SK-N-SH treated with all-trans-retinoic acid at 6 μM for 48 hours (cell line): Measurements from ENCODE around the gene PLOD2.

Experiments used
- ARNTL ChIP-seq: fragments of 450-650 bp; formaldehyde crosslinking; IDR thresholded peaks from 2 replicates; pipeline ENCODE4 v1.5.0; 2020; ENCODE audit warnings: low read depth, mild to moderate bottlenecking, moderate library complexity, borderline replicate concordance
- GLIS3 ChIP-seq: fragments of 250-450 bp; sonication (Bioruptor Pico); IDR thresholded peaks from 2 replicates; pipeline ENCODE4 v1.5.0; 2020; ENCODE audit warnings: mild to moderate bottlenecking, moderate library complexity
- PATZ1 ChIP-seq: fragments of 250-450 bp; sonication (Bioruptor Pico); IDR thresholded peaks from 2 replicates; pipeline ENCODE4 v1.8.0; 2020; ENCODE audit warnings: mild to moderate bottlenecking, moderate library complexity, borderline replicate concordance
- RARB ChIP-seq: fragments of 250-450 bp; sonication (Bioruptor Pico); IDR thresholded peaks from 2 replicates; pipeline ENCODE4 v1.8.0; 2021; ENCODE audit warnings: mild to moderate bottlenecking, moderate library complexity
- SNAI2 ChIP-seq: fragments of 250-450 bp; sonication (Bioruptor Pico); IDR thresholded peaks from 2 replicates; pipeline ENCODE4 v1.5.0; 2020; ENCODE audit warnings: mild to moderate bottlenecking, moderate library complexity
- ZC3H10 ChIP-seq: fragments of 250-450 bp; sonication (Bioruptor Pico); IDR thresholded peaks from 2 replicates; pipeline ENCODE4 v1.5.1; 2021; ENCODE audit warnings: mild to moderate bottlenecking, moderate library complexity
- ZFP3 ChIP-seq: fragments of 250-450 bp; sonication (Bioruptor Pico); IDR thresholded peaks from 2 replicates; pipeline ENCODE4 v1.5.0; 2020; ENCODE audit warnings: mild to moderate bottlenecking, moderate library complexity
- ZFP30 ChIP-seq: fragments of 450-650 bp; formaldehyde crosslinking; IDR thresholded peaks from 2 replicates; pipeline ENCODE4 v1.5.0; 2022; ENCODE audit warnings: mild to moderate bottlenecking, moderate library complexity
- ZNF565 ChIP-seq: fragments of 450-650 bp; formaldehyde crosslinking; conservative IDR thresholded peaks from 2 replicates; pipeline ENCODE4 v1.5.0; 2020; ENCODE audit warnings: low read depth, mild to moderate bottlenecking, moderate library complexity
- ZNF70 ChIP-seq: fragments of 450-650 bp; formaldehyde crosslinking; IDR thresholded peaks from 2 replicates; pipeline ENCODE4 v1.5.0; 2020; ENCODE audit warnings: mild to moderate bottlenecking, moderate library complexity
- ZNF8 ChIP-seq: fragments of 450-650 bp; formaldehyde crosslinking; IDR thresholded peaks from 2 replicates; pipeline ENCODE4 v1.5.0; 2020; ENCODE audit warnings: mild to moderate bottlenecking, moderate library complexity

- no peak for TF ChIP-seq ZFP30 (CRISPR knock-in tag)
- TF ChIP-seq ARNTL (CRISPR knock-in tag) = no peak
- no peak for TF ChIP-seq RARB
- no peak for TF ChIP-seq ZNF70 (CRISPR knock-in tag)
- no peak for TF ChIP-seq GLIS3 (CRISPR knock-in tag)
- TF ChIP-seq ZNF8 = no peak
- TF ChIP-seq PATZ1 (CRISPR knock-in tag) = no peak
- TF ChIP-seq SNAI2 (CRISPR knock-in tag) = no peak
- TF ChIP-seq ZC3H10 (CRISPR knock-in tag) = no peak
- no peak for TF ChIP-seq ZFP3 (CRISPR knock-in tag)
- TF ChIP-seq ZNF565 (CRISPR knock-in tag) = no peak
Measured at GRCh38 chr3:146052056-146052790, 108.8 kb downstream of the PLOD2 start.
